Vagina (tissue), 2 donors: Measurements from ENCODE around the gene ERVH48-1.
"Not testable (repeated sequence)": the region's sequence is repeated elsewhere in the genome, so short reads cannot be mapped to it uniquely, and the experiment has no call there.

Experiments
- CTCF ChIP-seq, 3 experiments: fragments of 450-650 bp in 2 of 3; fragments of 200-600 bp in 1 of 3; sonication (generic) in 1 of 3; IDR thresholded peaks; one replicate each; pipeline ENCODE4 v1.5.1; 2017 to 2019; ENCODE audit warnings: antibody characterized with exemption in 3 of 3, mild to moderate bottlenecking in 2 of 3, moderate library complexity in 2 of 3
- POLR2AphosphoS5 ChIP-seq, 2 donors: sonication (generic); formaldehyde crosslinking; IDR thresholded peaks; one replicate each; pipeline ENCODE4 v1.9.0; 2017; ENCODE audit warnings: antibody characterized with exemption in 2 of 2, mild to moderate bottlenecking in 2 of 2, low read depth in 1 of 2; ENCODE audit not compliant: insufficient read depth in 1 of 2

- not testable (repeated sequence) for TF ChIP-seq CTCF (IDR thresholded peaks at IDR 0.05); POLR2AphosphoS5 (IDR thresholded peaks at IDR 0.05; ENCODE audit: insufficient read depth in 1 of 2, low read depth in 1 of 2)
Observed at GRCh38 chr21:42967616-42968015, 42.2 kb upstream of the ERVH48-1 start.
